Smooth muscle cell of the brain vasculature (primary cell): ENCODE results near the gene CIAO2A.
"Not testable (repeated sequence)": the region's sequence is repeated elsewhere in the genome, so short reads cannot be mapped to it uniquely, and the experiment has no call there.

Source experiments
- DNase-seq: peaks from one replicate; pipeline ENCODE4 v3.0.0-alpha.2; 2012; ENCODE audit warnings: low read depth, low spot score

Gene CIAO2A

GRCh38 chr15:64071931-64072765, 21.5 kb downstream of the CIAO2A start:
- no peak for DNase-seq

GRCh38 chr15:64070965-64071851, 22.4 kb downstream of the CIAO2A start:
- DNase-seq: no peak

DNA sequence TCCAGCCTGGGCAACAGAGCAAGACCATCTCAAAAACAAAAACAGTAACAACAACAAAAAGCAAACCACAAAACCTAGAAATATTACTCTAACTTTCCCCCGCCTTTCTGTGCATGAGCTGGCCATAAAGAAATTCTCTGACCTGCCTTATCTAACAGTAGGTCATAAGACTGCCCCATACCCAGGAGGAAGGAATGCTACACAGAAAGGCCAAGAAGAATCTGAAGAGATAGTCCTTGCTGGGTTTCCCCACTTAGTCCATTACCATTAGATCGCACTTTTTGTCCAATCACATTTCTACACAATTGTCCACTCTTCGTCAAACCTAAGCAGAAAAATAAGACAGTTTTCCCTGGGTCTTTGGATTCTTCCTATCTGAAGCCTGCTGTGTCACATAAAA, 23.5 kb downstream of the CIAO2A start:
- DNase-seq: no peak

GRCh38 chr15:64068133-64068532, 25.5 kb downstream of the CIAO2A start:
- DNase-seq: no peak

- no peak for DNase-seq
These were observed 26.0 kb downstream of the CIAO2A start for GRCh38 chr15:64067564-64068030.

GRCh38 chr15:64066451-64066850, 27.2 kb downstream of the CIAO2A start:
- no peak for DNase-seq

DNA sequence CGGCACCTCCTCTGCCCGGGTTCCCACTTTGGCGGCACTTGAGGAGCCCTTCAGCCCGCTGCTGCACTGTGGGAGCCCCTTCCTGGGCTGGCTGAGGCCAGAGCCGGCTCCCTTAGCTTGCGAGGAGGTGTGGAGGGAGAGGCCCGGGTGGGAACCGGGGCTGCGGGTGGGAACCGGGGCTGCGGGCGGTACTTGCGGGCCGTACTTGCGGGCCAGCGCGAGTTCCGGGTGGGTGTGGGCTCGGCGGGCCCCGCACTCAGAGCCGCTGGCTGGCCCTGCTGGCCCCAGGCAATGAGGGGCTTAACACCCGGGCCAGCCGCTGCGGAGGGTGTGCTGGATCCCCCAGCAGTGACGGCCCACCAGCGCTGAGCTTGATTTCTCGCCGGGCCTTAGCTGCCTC, 32.9 kb downstream of the CIAO2A start:
- DNase-seq: no peak

GRCh38 chr15:64059104-64059503, 34.5 kb downstream of the CIAO2A start:
- DNase-seq: not testable (repeated sequence)

- DNase-seq: no peak
These were observed 35.4 kb downstream of the CIAO2A start for GRCh38 chr15:64058279-64058678.

GRCh38 chr15:64053674-64054073, 40.0 kb downstream of the CIAO2A start:
- DNase-seq: not testable (repeated sequence)

DNA sequence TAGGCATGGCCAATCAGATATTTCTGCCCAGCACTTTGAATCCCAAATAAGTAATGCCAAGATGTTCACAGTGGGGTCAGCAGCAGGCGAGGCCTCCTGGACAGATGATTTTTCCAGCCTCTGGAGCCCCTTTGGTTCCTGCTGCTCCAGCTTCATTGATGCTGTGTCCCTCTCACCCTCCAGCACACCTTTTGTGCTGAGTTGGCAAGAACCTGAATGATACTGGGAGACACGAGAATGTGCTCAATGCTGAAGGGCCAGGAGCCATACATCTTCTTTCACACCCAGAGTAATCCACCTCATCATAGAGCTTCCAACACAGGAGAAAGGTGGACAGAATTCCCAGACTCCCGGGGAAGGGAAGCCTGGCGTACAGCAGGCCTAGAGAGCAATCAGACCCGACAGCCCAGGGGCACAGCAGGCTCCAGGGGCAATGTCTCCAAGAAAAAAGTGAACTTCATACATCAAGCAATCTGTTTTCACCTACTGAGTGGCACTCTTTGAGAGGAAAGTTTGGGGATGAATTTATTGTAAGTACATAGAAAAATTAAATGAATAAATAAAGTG, 40.6 kb downstream of the CIAO2A start:
- DNase-seq: no peak

GRCh38 chr15:64051407-64052259, 42.0 kb downstream of the CIAO2A start:
- DNase-seq: no peak

DNA sequence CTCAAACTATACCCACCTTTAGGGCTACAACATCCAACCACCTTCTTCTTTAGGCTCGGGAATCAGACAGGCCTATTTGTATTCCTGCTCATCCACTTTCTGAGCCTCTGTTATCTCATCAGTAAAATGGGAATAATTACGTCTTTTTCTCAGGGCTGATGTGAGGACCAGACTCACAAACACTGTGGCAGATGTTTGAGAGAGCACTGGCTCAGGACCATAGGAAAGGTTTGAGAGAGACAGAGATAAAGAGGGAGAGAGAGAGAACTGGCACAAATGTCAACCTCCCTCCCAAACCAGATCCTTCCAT, 42.6 kb downstream of the CIAO2A start:
- DNase-seq: no peak

DNA sequence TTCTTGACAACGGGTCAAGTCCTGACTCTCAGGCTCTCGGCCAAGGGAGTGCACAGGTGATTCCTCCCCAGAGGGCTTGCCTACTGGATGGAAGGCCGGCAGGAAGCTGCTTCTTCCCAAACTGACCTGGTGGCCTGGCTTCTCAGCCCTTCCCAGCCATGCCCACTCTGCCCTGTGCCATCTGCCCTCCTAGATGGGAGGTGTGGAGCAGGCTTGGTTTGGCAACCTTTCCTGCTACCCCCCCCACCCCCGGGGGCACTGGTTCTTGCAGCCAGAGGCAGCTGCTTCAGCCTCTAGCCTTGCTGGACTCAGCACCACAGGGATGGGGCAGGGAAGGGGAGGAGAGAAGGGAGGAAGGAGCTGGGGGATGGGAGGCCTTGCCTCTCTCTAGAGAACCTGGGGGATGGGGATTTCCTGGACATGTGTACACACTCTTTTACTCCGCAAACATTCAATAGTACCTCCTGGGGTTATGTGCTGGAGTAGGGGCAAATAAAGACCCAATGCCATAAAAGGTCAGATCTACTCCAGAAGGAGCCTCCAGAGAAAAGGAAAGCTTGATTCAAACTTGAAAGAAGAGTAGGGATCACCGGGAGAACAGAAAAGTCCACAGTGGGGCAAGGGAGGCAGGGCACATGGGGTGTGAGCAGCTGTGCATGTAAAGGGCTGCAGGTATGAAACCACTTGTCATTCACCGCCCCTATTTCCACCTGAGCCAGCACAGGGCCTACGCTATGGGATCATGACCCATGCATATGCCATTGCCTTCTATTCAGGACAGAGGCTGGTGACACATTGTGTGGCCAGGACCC, 43.2 kb downstream of the CIAO2A start:
- DNase-seq: peak; percentile 32

- no peak for DNase-seq
These were observed 44.7 kb downstream of the CIAO2A start for GRCh38 chr15:64048781-64049460.

DNA sequence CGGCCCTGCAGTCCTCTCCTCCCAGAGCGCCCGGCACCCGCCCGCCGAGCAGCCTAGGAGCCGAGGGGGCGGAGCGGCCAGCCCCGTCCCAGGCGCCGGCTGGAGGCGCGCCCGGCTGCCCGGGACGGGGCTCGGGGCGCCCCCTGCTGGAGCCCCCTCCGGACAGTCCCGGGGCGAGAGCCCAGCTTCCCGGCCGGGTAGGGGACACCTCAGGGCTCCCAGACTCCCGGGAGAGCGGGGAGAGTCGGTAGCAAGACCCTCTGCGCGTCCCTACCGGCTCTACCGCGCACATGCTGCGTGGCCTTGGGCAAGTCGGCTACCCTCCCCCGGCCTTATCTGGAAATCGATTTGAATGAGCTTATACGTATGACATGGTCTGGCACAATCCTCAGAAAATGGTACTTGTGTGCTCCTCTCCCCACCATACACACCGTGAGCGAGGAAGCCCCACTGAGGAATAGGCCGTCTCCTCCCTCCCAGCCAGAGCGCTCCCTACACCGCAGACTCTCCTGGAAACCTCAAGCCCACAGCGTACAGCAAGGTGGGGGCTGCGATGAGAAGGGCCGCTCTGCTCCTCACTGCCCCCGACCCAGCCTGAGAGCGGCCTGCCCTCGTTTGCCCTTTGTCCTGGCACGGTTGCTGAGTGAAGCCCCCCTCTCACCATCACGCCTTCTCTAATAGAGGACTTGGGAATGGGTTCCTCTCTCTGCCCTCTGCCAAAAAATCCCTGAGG, 47.1 kb downstream of the CIAO2A start, which contains the start of gene DAPK2:
Gene DAPK2, minus strand, starts transcription at position 65 of the 733 bp plus-strand sequence. CDS start 6,224 bp downstream, outside the sequence.
- no peak for DNase-seq

- DNase-seq: no peak
These were observed 47.7 kb downstream of the CIAO2A start for GRCh38 chr15:64045774-64046420.

DNA sequence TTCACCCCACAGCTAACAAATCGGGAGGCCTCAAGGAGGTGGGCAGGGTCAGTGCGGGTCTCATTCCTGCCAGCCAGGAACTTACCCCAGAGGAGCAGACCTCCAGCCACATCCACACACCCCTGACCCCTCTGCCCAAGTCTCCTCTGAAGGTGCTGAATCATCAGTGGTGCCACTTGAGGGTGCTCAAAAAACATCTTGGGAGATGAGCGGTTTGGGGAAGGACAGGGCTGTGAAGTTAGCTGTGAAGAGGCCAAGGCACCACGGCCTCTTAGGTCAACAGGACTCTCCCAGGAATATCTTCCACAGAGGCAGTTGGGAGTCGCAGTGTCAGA, 48.6 kb downstream of the CIAO2A start:
- DNase-seq: no peak
